Left lung (tissue), 10 donors: ENCODE results near the gene MED15. TPM values are rescaled to one million over a fixed set of nuclear protein-coding genes. Genes with fewer than 3 reads are reported as not detected.
"Not testable (repeated sequence)": the region's sequence is repeated elsewhere in the genome, so short reads cannot be mapped to it uniquely, and the experiment has no call there.

Source experiments
- ATAC-seq: fragments of 200-7000 bp; cut with Tn5 transposase; one replicate; pipeline ENCODE4 v1.9.1; 2020; ENCODE audit warnings: moderate library complexity
- DNase-seq, 4 donors: peaks; one replicate each; pipeline ENCODE4 v3.0.0-alpha.2; 2013 to 2020
- H3K27ac ChIP-seq, 2 donors: fragments of 200-600 bp; sonication (generic) in 1 of 2; one replicate each; pipeline versions ENCODE4 v1.5.0 to v1.8.0; 2020 to 2021
- H3K27me3 ChIP-seq, 2 donors: fragments of 200-600 bp; sonication (generic) in 1 of 2; one replicate each; pipeline versions ENCODE4 v1.5.0 to v1.8.0; 2020 to 2021
- H3K36me3 ChIP-seq, 2 donors: fragments of 200-600 bp; sonication (generic) in 1 of 2; one replicate each; pipeline versions ENCODE4 v1.5.0 to v1.8.0; 2020 to 2021
- H3K4me1 ChIP-seq, 2 donors: fragments of 200-600 bp; one replicate each; pipeline ENCODE4 v1.8.0; 2021
- H3K4me3 ChIP-seq, 2 donors: fragments of 200-600 bp; sonication (generic) in 1 of 2; one replicate each; pipeline versions ENCODE4 v1.5.0 to v1.8.0; 2020 to 2021; ENCODE audit warnings: mild to moderate bottlenecking in 1 of 2
- H3K9me3 ChIP-seq, 2 donors: fragments of 200-600 bp; sonication (generic) in 1 of 2; one replicate each; pipeline versions ENCODE4 v1.5.0 to v1.8.0; 2020 to 2021
- intact Hi-C, 2 donors: fragments of 100-400 bp; cut with DNase I; formaldehyde crosslinking; loops; one replicate each; pipeline versions ENCODE4 v1.11.2 to v1.14.2; 2022
- polyA plus RNA-seq, 6 donors: library from polyadenylated mRNA; unstranded; fragments of 120-200 nt; gene quantifications; one replicate each; pipeline ENCODE4 v1.2.1, GENCODE V29; 2013; ENCODE audit not compliant: insufficient read length in 6 of 6
- total RNA-seq, 2 donors: library from RNA; stranded (reverse); fragmentation: NEBNext Ultra II Directional; extraction: Animal tissue kit (Norgen Biotek cat#: 25700); gene quantifications; one replicate each; pipeline ENCODE4 v1.2.1, GENCODE V29; 2021
- TF ChIP-seq, protein P1 (sequence below), 2 donors: fragments of 200-600 bp; sonication (generic) in 1 of 2; IDR thresholded peaks; one replicate each; pipeline versions ENCODE4 v1.5.0 to v1.8.0; 2021; ENCODE audit warnings: antibody characterized with exemption in 2 of 2
- donor health status: DM: no; HTN: yes; CAD: no.
- donor health status: DM: no; HTN: no; CAD: no.

MED15 gene
- total and polyA plus RNA-seq, 8 donors: 47.2 to 121 (median 56.3) TPM

DNA sequence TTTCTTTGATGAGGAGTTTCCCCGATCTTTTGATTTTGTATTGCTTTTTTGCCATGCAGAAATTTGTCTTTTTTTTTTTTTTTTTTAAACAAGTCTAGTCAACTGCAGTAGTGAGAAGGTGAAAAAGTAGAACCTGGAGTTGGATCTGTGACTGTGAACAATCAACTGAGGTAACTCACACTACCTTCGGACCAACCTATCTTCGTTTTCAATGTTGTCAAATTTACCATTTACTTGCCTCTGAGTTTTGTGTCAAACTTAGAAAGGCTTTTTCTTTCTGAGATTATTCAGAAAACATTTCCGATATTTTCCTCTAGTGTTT is 32.3 kb upstream of the MED15 start:
- no peak overlapping the region for H3K4me3 ChIP-seq
- peaks cover 0 to 12% of the 10 kb centered on the region in 2 donors for H3K36me3 ChIP-seq
- ATAC-seq (no peak), DNase-seq (no peak)
- intact Hi-C loops: no loop called here
- H3K9me3 ChIP-seq: no peaks in the 10 kb centered on the region
- no peak overlapping the region for H3K27ac ChIP-seq
- no peaks in the 10 kb centered on the region for H3K4me1 ChIP-seq
- no peaks in the 10 kb centered on the region for H3K27me3 ChIP-seq
- TF ChIP-seq, protein P1, sequence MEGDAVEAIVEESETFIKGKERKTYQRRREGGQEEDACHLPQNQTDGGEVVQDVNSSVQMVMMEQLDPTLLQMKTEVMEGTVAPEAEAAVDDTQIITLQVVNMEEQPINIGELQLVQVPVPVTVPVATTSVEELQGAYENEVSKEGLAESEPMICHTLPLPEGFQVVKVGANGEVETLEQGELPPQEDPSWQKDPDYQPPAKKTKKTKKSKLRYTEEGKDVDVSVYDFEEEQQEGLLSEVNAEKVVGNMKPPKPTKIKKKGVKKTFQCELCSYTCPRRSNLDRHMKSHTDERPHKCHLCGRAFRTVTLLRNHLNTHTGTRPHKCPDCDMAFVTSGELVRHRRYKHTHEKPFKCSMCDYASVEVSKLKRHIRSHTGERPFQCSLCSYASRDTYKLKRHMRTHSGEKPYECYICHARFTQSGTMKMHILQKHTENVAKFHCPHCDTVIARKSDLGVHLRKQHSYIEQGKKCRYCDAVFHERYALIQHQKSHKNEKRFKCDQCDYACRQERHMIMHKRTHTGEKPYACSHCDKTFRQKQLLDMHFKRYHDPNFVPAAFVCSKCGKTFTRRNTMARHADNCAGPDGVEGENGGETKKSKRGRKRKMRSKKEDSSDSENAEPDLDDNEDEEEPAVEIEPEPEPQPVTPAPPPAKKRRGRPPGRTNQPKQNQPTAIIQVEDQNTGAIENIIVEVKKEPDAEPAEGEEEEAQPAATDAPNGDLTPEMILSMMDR (IDR thresholded peaks at IDR 0.05): no peak

DNA sequence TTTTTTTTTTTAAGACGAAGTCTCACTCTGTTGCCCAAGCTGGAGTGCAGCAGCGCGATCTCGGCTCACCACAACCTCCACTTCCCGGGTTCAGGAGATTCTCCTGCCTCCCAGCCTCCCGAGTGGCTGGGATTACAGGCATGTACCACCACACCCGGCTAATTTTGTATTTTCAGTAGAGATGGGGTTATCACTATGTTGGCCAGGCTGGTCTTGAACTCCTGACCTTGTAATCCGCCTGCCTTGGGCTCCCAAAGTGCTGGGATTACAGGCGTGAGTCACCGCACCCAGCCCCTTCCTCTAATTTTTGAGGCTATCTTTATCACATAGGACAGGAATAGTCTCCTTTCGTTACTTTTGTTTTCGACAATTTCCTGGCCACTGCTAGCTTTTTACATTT is 31.8 kb upstream of the MED15 start:
- H3K27ac ChIP-seq, H3K27me3 ChIP-seq, H3K4me3 ChIP-seq, H3K9me3 ChIP-seq, intact Hi-C loops, DNase-seq, H3K4me1 ChIP-seq, ATAC-seq: not testable (repeated sequence)
- peaks cover 0 to 12% of the 10 kb centered on the region in 2 donors for H3K36me3 ChIP-seq

DNA sequence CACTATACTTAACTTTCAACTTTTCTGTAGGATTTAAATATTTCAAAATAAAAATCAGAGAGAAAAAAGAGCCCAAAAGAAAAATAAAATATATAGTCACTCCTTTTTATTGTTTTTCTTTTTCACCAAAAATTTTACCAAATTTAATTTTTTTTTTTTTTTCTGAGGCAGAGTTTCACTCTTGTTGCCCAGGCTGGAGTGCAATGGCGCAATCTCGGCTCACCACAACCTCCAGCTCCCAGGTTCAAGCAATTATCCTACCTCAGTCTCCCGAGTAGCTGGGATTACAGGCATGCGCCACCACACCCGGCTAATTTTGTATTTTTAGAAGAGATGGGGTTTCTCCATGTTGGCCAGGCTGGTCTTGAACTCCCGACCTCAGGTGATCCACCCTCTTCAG is 29.4 kb upstream of the MED15 start:
- H3K9me3 ChIP-seq, intact Hi-C loops, DNase-seq, ATAC-seq, H3K27ac ChIP-seq, H3K27me3 ChIP-seq, H3K4me1 ChIP-seq, H3K36me3 ChIP-seq, H3K4me3 ChIP-seq: not testable (repeated sequence)

DNA sequence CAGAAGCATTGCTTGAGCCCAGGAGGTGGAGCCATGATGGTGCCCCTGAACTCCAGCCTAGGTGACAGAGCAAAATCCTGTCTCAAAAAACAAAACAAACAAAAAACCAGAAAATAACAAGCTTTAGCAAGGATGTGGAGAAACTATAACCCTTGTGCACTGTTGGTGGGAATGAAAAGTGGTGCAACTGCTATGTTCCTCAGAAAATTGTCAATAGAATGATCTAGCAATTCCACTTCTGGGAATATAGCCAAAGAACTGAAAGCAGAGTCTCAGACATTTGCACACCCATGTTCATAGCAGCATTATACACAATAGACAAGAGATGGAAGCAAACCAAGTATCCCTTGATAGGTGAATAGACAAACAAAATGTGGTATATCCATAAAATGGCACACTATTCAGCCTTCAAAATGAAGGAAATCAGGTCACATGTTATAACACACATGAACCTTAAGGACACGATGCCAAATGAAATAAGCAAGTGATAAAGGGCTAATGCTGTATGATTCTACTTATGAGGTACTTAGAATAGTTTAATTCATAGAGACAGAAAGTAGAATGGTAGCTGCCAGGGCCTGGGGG is 27.7 kb upstream of the MED15 start:
- no peak for ATAC-seq
- H3K4me3 ChIP-seq: no peak overlapping the region
- no peak for DNase-seq
- TF ChIP-seq, protein P1 (IDR thresholded peaks at IDR 0.05): no peak
- H3K27me3 ChIP-seq: no peaks in the 10 kb centered on the region
- H3K9me3 ChIP-seq: no peaks in the 10 kb centered on the region
- H3K36me3 ChIP-seq: peaks cover 0 to 8% of the 10 kb centered on the region in 2 donors
- intact Hi-C loops: no loop called here
- no peak overlapping the region for H3K27ac ChIP-seq
- H3K4me1 ChIP-seq: no peaks in the 10 kb centered on the region

DNA sequence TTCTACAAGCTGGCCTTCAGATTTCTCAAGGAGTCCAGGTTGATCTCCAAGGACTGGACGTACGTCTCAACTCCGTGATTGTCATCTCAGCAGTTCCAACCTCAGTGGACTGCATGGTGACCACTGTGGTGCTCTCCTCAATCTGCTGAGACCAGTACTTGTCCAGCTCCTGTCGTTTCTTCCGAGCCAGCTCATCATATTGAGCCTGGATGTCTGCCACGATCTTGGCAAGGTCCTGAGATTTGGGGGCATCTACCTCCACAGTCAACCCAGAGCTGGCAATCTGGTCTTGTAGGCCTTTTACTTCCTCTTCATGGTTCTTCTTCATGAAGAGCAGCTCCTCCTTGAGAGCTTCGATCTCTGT is 24.3 kb upstream of the MED15 start:
- intact Hi-C loops, H3K9me3 ChIP-seq, ATAC-seq, H3K4me1 ChIP-seq, H3K27me3 ChIP-seq, H3K4me3 ChIP-seq, H3K27ac ChIP-seq, DNase-seq: not testable (repeated sequence)
- H3K36me3 ChIP-seq: peaks cover 0 to 14% of the 10 kb centered on the region in 2 donors

DNA sequence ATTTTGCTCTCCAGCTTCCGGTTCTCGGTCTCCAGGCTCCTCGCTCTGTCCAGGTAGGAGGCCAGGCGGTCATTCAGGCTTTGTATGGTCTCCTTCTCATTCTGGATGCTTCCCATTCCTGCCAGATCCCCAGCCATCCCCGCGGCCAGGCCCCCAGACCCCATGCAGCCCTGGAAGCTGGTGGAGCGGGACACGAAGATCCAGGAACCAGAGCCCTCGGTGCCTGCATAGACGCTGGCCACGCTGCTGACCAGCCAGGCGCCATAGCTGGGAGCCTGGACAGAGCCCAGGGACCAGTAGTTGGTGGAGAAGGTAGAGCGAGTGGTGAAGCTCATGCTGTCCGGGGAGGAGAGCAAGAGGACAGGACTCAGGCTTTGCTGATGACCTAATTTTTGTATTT is 23.6 kb upstream of the MED15 start:
- Histone ChIP-seq H3K4me3 (no peak overlapping the region), H3K27me3 (no peaks in the 10 kb centered on the region), H3K27ac (no peak overlapping the region), H3K9me3 (no peaks in the 10 kb centered on the region), H3K4me1 (peaks cover 0 to 5% of the 10 kb centered on the region in 2 donors), H3K36me3 (peaks cover 0 to 20% of the 10 kb centered on the region in 2 donors)
- intact Hi-C loops: no loop called here
- TF ChIP-seq, protein P1 (IDR thresholded peaks at IDR 0.05): no peak
- DNase-seq (no peak), ATAC-seq (no peak)

DNA sequence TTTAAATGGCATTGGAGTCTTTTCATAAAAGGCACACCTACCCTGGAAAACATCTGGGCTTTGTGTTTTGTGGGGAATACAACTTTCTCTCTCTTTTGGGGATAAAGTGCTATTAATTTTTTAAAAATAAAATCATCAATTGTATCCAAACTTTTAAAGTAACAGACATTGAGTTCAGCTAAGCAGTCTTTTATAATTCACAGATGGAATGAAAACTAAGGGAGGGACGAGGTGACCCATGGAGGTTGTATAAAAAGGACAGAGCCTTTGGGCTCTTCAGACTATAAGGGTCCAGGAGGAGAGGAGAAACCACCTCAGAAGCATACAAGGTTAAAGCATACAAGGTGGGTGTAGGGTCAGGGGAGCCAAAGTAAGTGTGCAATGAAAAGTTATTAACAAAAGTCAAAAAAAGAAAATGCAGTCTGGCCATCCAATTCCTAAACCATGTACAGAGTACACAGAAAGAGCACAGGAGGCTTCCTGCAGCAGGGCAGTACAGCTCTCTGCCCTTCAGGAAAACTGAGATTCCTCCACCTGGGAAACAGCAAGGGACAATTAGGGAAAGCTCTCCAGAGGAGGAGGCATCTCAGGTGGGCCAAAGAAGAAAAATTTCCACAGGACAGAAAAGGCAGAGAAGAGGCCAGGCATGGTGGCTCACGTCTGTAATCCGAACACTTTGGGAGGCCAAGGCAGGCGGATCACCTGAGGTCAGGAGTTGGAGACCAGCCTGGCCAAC is 22.3 kb upstream of the MED15 start:
- Histone ChIP-seq H3K27me3 (no peaks in the 10 kb centered on the region), H3K4me3 (no peak overlapping the region), H3K27ac (no peak overlapping the region), H3K4me1 (peaks cover 0 to 5% of the 10 kb centered on the region in 2 donors), H3K36me3 (peaks cover 0 to 22% of the 10 kb centered on the region in 2 donors), H3K9me3 (no peaks in the 10 kb centered on the region)
- DNase-seq (no peak), ATAC-seq (no peak)
- intact Hi-C loops: no loop called here
- TF ChIP-seq, protein P1 (IDR thresholded peaks at IDR 0.05): no peak
